ENCODE data around the gene HYDIN. TPM values are rescaled to one million over a fixed set of nuclear protein-coding genes. Genes with fewer than 3 reads are reported as not detected.

Gene HYDIN
- total and polyA plus RNA-seq, 4 donors, result 2.4 to 43.3 (median 18.9) TPM

- DNase-seq, result no peak
Measured at GRCh38 chr16:71259086-71259485, 28.6 kb upstream of the HYDIN start.

DNA sequence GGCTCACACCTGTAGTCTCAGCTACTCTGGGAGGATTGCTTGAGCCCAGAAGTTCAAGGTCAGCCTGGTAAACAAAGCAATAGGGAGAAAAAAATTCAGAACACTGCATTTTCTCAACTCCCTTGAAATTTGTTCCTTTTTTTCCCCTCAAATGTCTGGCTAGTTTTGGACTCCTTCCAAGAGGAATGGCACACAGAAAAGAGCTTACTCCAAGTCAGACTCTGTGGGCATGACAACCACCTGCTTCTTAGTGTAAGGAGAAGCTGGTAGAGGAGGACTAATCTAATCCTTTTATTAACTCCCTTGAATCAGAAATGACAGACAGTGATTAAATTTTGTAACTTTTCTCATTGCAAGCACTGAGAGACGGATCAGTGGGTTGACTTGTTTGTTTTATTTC lies 27.9 kb upstream of the HYDIN start:
- H3K4me3 ChIP-seq, result no peak overlapping the region
- no peaks in the 10 kb centered on the region for H3K36me3 ChIP-seq (ENCODE audit: control insufficient read depth in 4 of 4, insufficient read depth in 4 of 4, low read length in 4 of 4)
- ATAC-seq (ENCODE audit: insufficient read depth, low FRiP score) (no peak), DNase-seq (peak in 1 of 3 donors; percentile 26)
- H3K27me3 ChIP-seq (ENCODE audit: control insufficient read depth in 3 of 3, insufficient read depth in 3 of 3, low read length in 2 of 3), result peaks cover 0 to 7% (median 0%) of the 10 kb centered on the region in 3 donors
- H3K9me3 ChIP-seq (ENCODE audit: control insufficient read depth in 4 of 4, insufficient read depth in 3 of 4, low read length in 3 of 4), result no peaks in the 10 kb centered on the region
- no peak overlapping the region for H3K27ac ChIP-seq (ENCODE audit: low read depth in 1 of 2, low read length in 1 of 2)
- WGBS, 2 donors, result 78 to 80% methylated on average over 1 of the region's 1 CpG
- TF ChIP-seq CTCF (IDR thresholded peaks at IDR 0.05; ENCODE audit: control extremely low read depth, extremely low read depth), result no peak
- H3K9ac ChIP-seq (ENCODE audit: insufficient read depth in 1 of 2, low read length in 2 of 2), result no peak overlapping the region
- peaks cover 0 to 14% (median 0%) of the 10 kb centered on the region in 5 donors for H3K4me1 ChIP-seq (ENCODE audit: control insufficient read depth in 5 of 5, insufficient read depth in 5 of 5, low read length in 5 of 5)

More at GRCh38 chr16:71259086-71259485, 28.6 kb upstream of the HYDIN start:
- 44 to 63% methylated on average over 5 of the region's 5 CpGs for WGBS, 2 donors
- no peaks in the 10 kb centered on the region for H3K36me3 ChIP-seq (ENCODE audit: control insufficient read depth in 4 of 4, insufficient read depth in 4 of 4, low read length in 4 of 4)
- no peaks in the 10 kb centered on the region for H3K9me3 ChIP-seq (ENCODE audit: control insufficient read depth in 4 of 4, insufficient read depth in 3 of 4, low read length in 3 of 4)
- no peak overlapping the region for H3K27ac ChIP-seq (ENCODE audit: low read depth in 1 of 2, low read length in 1 of 2)
- no peak overlapping the region for H3K4me3 ChIP-seq
- peaks cover 0 to 14% (median 0%) of the 10 kb centered on the region in 5 donors for H3K4me1 ChIP-seq (ENCODE audit: control insufficient read depth in 5 of 5, insufficient read depth in 5 of 5, low read length in 5 of 5)
- peaks cover 0 to 7% (median 0%) of the 10 kb centered on the region in 3 donors for H3K27me3 ChIP-seq (ENCODE audit: control insufficient read depth in 3 of 3, insufficient read depth in 3 of 3, low read length in 2 of 3)
- H3K9ac ChIP-seq (ENCODE audit: insufficient read depth in 1 of 2, low read length in 2 of 2), result no peak overlapping the region
- no peak for TF ChIP-seq CTCF (IDR thresholded peaks at IDR 0.05; ENCODE audit: control extremely low read depth, extremely low read depth)
- ATAC-seq (ENCODE audit: insufficient read depth, low FRiP score), result no peak

DNA sequence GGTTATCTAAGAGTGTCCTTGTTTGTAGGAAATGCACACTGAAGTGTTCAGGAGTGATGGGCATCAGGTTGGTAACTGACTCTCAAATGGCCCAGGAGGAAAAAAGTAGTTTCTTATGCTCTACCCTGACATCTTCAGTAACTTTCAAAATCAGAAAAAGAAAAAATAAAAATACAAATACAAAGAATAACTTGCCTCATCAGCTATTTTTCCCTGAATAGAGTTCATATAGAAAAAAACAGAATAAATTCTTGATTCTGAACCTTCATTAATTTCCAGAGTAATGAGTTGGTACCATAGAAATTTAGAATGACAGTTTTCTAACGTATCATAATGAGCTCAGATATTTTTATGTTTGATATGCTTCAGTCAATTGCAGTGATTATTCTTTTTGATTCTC lies 27.2 kb upstream of the HYDIN start:
- H3K9ac ChIP-seq (ENCODE audit: insufficient read depth in 1 of 2, low read length in 2 of 2), result no peak overlapping the region
- no peak overlapping the region for H3K4me3 ChIP-seq
- no peak overlapping the region for H3K27ac ChIP-seq (ENCODE audit: low read depth in 1 of 2, low read length in 1 of 2)
- H3K27me3 ChIP-seq (ENCODE audit: control insufficient read depth in 3 of 3, insufficient read depth in 3 of 3, low read length in 2 of 3), result peaks cover 0 to 7% (median 0%) of the 10 kb centered on the region in 3 donors
- H3K4me1 ChIP-seq (ENCODE audit: control insufficient read depth in 5 of 5, insufficient read depth in 5 of 5, low read length in 5 of 5), result peaks cover 0 to 14% (median 0%) of the 10 kb centered on the region in 5 donors
- no peak for TF ChIP-seq CTCF (IDR thresholded peaks at IDR 0.05; ENCODE audit: control extremely low read depth, extremely low read depth)
- H3K36me3 ChIP-seq (ENCODE audit: control insufficient read depth in 4 of 4, insufficient read depth in 4 of 4, low read length in 4 of 4), result no peaks in the 10 kb centered on the region
- DNase-seq (no peak), ATAC-seq (ENCODE audit: insufficient read depth, low FRiP score) (no peak)
- WGBS, 2 donors, result 60 to 74% methylated on average over 1 of the region's 1 CpG
- no peaks in the 10 kb centered on the region for H3K9me3 ChIP-seq (ENCODE audit: control insufficient read depth in 4 of 4, insufficient read depth in 3 of 4, low read length in 3 of 4)

GRCh38 chr16:71255721-71256120 lies 25.2 kb upstream of the HYDIN start:
- DNase-seq (peak; percentile 15 to 29 (median 16)), ATAC-seq (ENCODE audit: insufficient read depth, low FRiP score) (no peak)
- peaks cover 0 to 7% (median 0%) of the 10 kb centered on the region in 3 donors for H3K27me3 ChIP-seq (ENCODE audit: control insufficient read depth in 3 of 3, insufficient read depth in 3 of 3, low read length in 2 of 3)
- TF ChIP-seq CTCF (IDR thresholded peaks at IDR 0.05; ENCODE audit: control extremely low read depth, extremely low read depth), result no peak
- no peak overlapping the region for H3K27ac ChIP-seq (ENCODE audit: low read depth in 1 of 2, low read length in 1 of 2)
- 49 to 64% methylated on average over 6 of the region's 6 CpGs for WGBS, 2 donors
- H3K9me3 ChIP-seq (ENCODE audit: control insufficient read depth in 4 of 4, insufficient read depth in 3 of 4, low read length in 3 of 4), result no peaks in the 10 kb centered on the region
- H3K36me3 ChIP-seq (ENCODE audit: control insufficient read depth in 4 of 4, insufficient read depth in 4 of 4, low read length in 4 of 4), result no peaks in the 10 kb centered on the region
- H3K9ac ChIP-seq (ENCODE audit: insufficient read depth in 1 of 2, low read length in 2 of 2), result no peak overlapping the region
- peaks cover 0 to 14% (median 0%) of the 10 kb centered on the region in 5 donors for H3K4me1 ChIP-seq (ENCODE audit: control insufficient read depth in 5 of 5, insufficient read depth in 5 of 5, low read length in 5 of 5)
- H3K4me3 ChIP-seq, result no peak overlapping the region
